AG10803 (cell line): Measurements from ENCODE around the gene ATP5F1D.
A peak's percentile ranks its signal among the peaks of the same experiment; 100 is the strongest.
"Not testable (repeated sequence)": the region's sequence is repeated elsewhere in the genome, so short reads cannot be mapped to it uniquely, and the experiment has no call there.

Source experiments
- DNase-seq: peaks from one replicate; pipeline ENCODE4 v3.0.0; 2010; ENCODE audit warnings: low read depth
- H3K4me3 ChIP-seq: 2 replicates; pipeline ENCODE4 v1.5.1; 2011; ENCODE audit warnings: mild to moderate bottlenecking, low read length, control low read depth
- TF ChIP-seq, protein P1 (sequence below): conservative IDR thresholded peaks from 2 replicates; pipeline ENCODE4 v1.5.1; 2011; ENCODE audit warnings: mild to moderate bottlenecking, low read length, control low read depth, inconsistent platforms

Gene ATP5F1D

DNA sequence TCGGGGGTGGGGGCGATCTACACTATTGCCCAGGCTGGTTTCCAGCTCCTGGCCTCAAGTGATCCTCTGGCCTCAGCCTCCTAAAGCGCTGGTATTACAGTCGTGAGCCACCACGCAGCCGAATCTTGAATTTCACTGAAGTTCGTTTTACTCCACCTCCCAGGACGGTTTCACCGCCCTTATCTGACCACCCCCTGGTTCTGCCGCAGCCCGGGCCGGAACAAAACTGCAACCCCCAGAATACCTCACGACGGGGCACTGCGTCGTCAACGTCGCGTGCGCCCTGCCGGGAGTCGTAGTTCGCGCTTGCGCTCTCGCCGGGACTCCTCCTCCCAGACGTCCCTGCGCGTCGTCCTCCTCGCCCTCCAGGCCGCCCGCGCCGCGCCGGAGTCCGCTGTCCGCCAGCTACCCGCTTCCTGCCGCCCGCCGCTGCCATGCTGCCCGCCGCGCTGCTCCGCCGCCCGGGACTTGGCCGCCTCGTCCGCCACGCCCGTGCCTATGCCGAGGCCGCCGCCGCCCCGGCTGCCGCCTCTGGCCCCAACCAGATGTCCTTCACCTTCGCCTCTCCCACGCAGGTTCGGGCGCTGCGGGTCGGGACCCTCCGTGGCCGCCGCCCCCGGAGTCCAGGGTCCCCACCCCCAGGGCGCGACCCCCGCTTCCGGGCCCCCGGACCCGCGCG lies at the start of gene ATP5F1D:
TSS of gene ATP5F1D (plus strand) at position 335 of the 679 bp plus-strand sequence. CDS start at position 435, 100 bp downstream.
- peak; percentile 93 for DNase-seq
- TF ChIP-seq, protein P1, sequence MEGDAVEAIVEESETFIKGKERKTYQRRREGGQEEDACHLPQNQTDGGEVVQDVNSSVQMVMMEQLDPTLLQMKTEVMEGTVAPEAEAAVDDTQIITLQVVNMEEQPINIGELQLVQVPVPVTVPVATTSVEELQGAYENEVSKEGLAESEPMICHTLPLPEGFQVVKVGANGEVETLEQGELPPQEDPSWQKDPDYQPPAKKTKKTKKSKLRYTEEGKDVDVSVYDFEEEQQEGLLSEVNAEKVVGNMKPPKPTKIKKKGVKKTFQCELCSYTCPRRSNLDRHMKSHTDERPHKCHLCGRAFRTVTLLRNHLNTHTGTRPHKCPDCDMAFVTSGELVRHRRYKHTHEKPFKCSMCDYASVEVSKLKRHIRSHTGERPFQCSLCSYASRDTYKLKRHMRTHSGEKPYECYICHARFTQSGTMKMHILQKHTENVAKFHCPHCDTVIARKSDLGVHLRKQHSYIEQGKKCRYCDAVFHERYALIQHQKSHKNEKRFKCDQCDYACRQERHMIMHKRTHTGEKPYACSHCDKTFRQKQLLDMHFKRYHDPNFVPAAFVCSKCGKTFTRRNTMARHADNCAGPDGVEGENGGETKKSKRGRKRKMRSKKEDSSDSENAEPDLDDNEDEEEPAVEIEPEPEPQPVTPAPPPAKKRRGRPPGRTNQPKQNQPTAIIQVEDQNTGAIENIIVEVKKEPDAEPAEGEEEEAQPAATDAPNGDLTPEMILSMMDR = no peak
- peak within 1 kb of the TSS; percentile 76 for H3K4me3 ChIP-seq

DNA sequence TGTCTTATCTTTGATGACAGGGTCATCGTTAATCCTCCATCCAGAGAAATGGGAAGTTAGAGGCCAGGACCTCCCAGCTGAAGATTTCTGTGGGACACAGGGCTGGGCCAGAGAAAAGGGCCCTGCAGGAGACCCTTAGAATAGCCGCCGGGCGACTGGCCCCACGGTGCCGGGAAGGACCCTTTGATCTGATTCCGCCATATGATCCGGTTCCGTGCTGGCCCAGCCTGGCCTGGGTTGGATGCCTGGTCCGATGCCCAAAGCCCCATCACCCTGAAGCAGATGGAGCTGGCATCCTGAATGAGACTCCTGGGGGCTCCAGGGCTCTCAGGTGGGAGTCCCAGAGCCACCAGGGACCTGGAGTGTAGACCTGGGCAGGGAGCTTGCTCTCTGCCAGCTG lies 42.0 kb upstream of the ATP5F1D start:
- no peak overlapping the region for H3K4me3 ChIP-seq
- TF ChIP-seq, protein P1 = no peak
- no peak for DNase-seq

DNA sequence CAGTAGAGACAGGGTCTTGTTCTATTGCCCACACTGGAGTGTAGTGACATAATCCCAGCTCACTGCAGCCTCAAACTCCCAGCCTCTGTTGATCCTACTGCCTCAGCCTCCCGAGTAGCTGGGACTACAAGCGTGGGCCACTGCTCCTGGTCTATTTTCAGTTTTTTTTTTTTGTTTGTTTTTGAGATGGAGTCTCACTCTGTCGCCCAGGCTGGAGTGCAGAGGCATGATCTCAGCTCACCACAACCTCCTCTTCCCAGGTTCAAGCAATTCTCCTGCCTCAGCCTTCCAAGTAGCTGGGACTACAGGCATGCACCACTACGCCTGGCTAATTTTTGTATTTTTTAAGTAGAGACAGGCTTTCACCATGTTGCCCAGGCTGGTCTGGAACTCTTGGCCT lies 40.9 kb upstream of the ATP5F1D start:
- not testable (repeated sequence) for DNase-seq, H3K4me3 ChIP-seq

DNA sequence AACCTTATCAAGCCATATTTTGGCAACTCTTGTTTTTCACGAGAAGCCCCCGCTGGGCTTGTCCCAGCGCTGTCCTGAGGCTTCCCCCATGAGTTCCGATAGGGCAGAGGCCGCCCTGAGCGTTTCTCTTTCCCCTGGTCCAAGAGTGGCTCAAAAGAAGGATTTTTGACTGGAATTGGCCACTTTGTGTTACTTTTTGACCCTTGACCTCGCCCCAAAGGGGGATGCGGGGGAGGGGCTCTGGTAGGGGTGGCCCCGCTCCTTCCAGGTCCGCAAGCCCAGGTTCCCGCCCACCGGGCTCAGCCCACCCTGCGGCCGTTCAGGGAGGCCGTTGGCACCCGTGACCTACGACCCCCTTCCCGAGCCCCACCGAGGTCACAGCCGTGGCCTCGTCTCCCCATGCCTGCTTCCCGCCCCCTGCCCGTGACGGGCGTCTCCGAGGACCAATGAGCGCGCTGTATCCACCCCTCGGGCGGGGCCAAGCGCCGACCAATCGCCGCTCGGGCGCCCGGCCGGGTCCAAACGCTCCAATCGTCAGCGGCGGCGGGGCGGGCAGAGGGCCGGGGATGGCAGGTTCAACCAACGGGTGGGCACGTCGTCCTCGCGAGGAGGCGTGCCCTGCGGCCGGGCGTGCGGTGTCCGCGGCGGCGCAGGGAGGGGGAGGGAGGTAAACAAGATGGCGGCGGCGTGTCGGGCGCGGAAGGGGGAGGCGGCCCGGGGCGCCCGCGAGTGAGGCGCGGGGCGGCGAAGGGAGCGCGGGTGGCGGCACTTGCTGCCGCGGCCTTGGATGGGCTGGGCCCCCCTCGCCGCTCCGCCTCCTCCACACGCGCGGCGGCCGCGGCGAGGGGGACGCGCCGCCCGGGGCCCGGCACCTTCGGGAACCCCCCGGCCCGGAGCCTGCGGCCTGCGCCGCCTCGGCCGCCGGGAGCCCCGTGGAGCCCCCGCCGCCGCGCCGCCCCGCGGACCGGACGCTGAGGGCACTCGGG lies 36.1 kb upstream of the ATP5F1D start, which contains the start of gene STK11:
TSS of gene STK11 (plus strand) at position 665 of the 986 bp plus-strand sequence. CDS start 1,136 bp downstream, outside the sequence.
- peak; percentile 97 for DNase-seq
- TF ChIP-seq, protein P1 = no peak
- H3K4me3 ChIP-seq = peak within 1 kb of the TSS; percentile 80

DNA sequence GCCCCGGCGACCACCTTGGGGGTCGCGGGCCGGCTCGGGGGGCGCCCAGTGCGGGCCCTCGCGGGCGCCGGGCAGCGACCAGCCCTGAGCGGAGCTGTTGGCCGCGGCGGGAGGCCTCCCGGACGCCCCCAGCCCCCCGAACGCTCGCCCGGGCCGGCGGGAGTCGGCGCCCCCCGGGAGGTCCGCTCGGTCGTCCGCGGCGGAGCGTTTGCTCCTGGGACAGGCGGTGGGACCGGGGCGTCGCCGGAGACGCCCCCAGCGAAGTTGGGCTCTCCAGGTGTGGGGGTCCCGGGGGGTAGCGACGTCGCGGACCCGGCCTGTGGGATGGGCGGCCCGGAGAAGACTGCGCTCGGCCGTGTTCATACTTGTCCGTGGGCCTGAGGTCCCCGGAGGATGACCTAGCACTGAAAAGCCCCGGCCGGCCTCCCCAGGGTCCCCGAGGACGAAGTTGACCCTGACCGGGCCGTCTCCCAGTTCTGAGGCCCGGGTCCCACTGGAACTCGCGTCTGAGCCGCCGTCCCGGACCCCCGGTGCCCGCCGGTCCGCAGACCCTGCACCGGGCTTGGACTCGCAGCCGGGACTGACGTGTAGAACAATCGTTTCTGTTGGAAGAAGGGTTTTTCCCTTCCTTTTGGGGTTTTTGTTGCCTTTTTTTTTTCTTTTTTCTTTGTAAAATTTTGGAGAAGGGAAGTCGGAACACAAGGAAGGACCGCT lies 35.2 kb upstream of the ATP5F1D start:
- DNase-seq = no peak
- H3K4me3 ChIP-seq = peak overlapping the region; percentile 80
- TF ChIP-seq, protein P1 = no peak

DNA sequence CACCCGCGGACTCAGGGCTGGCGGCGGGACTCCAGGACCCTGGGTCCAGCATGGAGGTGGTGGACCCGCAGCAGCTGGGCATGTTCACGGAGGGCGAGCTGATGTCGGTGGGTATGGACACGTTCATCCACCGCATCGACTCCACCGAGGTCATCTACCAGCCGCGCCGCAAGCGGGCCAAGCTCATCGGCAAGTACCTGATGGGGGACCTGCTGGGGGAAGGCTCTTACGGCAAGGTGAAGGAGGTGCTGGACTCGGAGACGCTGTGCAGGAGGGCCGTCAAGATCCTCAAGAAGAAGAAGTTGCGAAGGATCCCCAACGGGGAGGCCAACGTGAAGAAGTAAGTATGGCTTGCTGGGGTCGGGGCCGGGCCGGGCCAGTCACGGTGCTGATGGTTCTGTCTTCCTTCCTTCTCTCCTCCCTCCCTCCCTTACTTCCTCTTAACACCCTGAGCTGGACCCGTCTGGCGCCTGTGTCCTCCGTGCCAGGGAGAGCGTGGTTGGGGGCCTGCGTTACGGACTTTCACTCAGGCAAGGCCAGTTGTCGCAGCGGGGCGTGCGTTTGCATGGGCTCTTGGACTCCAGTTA lies 34.6 kb upstream of the ATP5F1D start:
- DNase-seq = no peak
- TF ChIP-seq, protein P1 = no peak
- H3K4me3 ChIP-seq = peak overlapping the region; percentile 80

DNA sequence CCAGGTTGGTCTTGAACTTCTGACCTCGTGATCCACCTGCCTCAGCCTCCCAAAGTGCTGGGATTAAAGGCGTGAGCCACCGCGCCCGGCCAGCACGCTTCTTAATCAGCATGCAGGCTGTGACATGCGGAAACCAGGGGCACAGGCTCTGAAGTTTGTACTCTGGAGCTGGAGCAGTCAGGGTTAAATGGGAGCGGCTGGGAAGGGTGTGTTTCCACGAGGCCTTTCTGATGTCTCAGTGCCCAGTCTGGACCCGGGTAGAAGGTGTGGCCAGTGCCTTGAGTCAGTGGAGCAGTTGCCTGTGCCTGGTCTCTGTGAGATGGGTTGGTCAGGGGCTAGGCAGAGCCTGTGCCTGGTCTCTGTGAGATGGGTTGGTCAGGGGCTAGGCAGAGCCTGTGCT lies 32.7 kb upstream of the ATP5F1D start:
- not testable (repeated sequence) for H3K4me3 ChIP-seq

More for the DNA sequence above, 32.7 kb upstream of the ATP5F1D start:
- not testable (repeated sequence) for DNase-seq
